H9 (cell line): ENCODE measurements around the gene FAM170B. TPM values are rescaled to one million over a fixed set of nuclear protein-coding genes. Genes with fewer than 3 reads are reported as not detected.

ENCODE experiments used
- DNase-seq: peaks from one replicate; pipeline ENCODE4 v3.0.0-alpha.2; 2017
- H2AFZ ChIP-seq: one replicate; pipeline ENCODE4 v1.6.1; 2013; ENCODE audit warnings: mild to moderate bottlenecking, low read length, control low read depth, moderate library complexity
- H2AK5ac ChIP-seq: 2 replicates; pipeline ENCODE4 v1.6.1; 2013; ENCODE audit warnings: low read length, control low read depth, mixed read lengths; ENCODE audit not compliant: insufficient read length
- H2BK120ac ChIP-seq: one replicate; pipeline ENCODE4 v1.6.1; 2013; ENCODE audit warnings: low read depth, mild to moderate bottlenecking, low read length, control low read depth, inconsistent platforms; ENCODE audit not compliant: poor library complexity, severe bottlenecking
- H2BK12ac ChIP-seq: 2 replicates; pipeline ENCODE4 v1.6.1; 2013; ENCODE audit warnings: low read length, control low read depth, mixed read lengths, low read depth; ENCODE audit not compliant: insufficient read length
- H2BK15ac ChIP-seq: 2 replicates; pipeline ENCODE4 v1.6.1; 2013; ENCODE audit warnings: low read depth, low read length, control low read depth
- H2BK20ac ChIP-seq: one replicate; pipeline ENCODE4 v1.6.1; 2013; ENCODE audit warnings: low read depth, mild to moderate bottlenecking, low read length, control low read depth, inconsistent platforms; ENCODE audit not compliant: poor library complexity, severe bottlenecking
- H2BK5ac ChIP-seq: 2 replicates; pipeline ENCODE4 v1.6.1; 2013; ENCODE audit warnings: low read length, control low read depth, mixed read lengths; ENCODE audit not compliant: insufficient read length
- H3K14ac ChIP-seq: 2 replicates; pipeline ENCODE4 v1.6.1; 2013; ENCODE audit warnings: low read length, control low read depth; ENCODE audit not compliant: insufficient read depth
- H3K18ac ChIP-seq: 2 replicates; pipeline ENCODE4 v1.6.1; 2013; ENCODE audit warnings: low read depth, mild to moderate bottlenecking, mixed read lengths, low read length, control low read depth; ENCODE audit not compliant: insufficient read length
- H3K23ac ChIP-seq: 2 replicates; pipeline ENCODE4 v1.6.1; 2013; ENCODE audit warnings: low read length, control low read depth, mixed read lengths, low read depth; ENCODE audit not compliant: insufficient read length
- H3K23me2 ChIP-seq: 2 replicates; pipeline ENCODE4 v1.6.1; 2013; ENCODE audit warnings: low read depth, mild to moderate bottlenecking, mixed read lengths, low read length, control low read depth; ENCODE audit not compliant: insufficient read length, poor library complexity, severe bottlenecking
- H3K27ac ChIP-seq: 2 replicates; pipeline ENCODE4 v1.5.1; 2013; ENCODE audit warnings: low read length, control low read depth, mixed read lengths, low read depth; ENCODE audit not compliant: insufficient read length
- H3K27me3 ChIP-seq: 2 replicates; pipeline ENCODE4 v1.6.1; 2013; ENCODE audit warnings: low read length, control low read depth, inconsistent platforms; ENCODE audit not compliant: insufficient read depth
- H3K4ac ChIP-seq: 2 replicates; pipeline ENCODE4 v1.6.1; 2013; ENCODE audit warnings: low read depth, mild to moderate bottlenecking, control low read depth, inconsistent platforms, low read length, moderate library complexity
- H3K4me1 ChIP-seq: 2 replicates; pipeline ENCODE4 v1.6.1; 2013; ENCODE audit warnings: low read length, control low read depth, inconsistent platforms; ENCODE audit not compliant: insufficient read depth
- H3K4me2 ChIP-seq: 2 replicates; pipeline ENCODE4 v1.6.1; 2013; ENCODE audit warnings: low read length, control low read depth, mixed read lengths; ENCODE audit not compliant: insufficient read length, insufficient read depth
- H3K56ac ChIP-seq: 2 replicates; pipeline ENCODE4 v1.6.1; 2013; ENCODE audit warnings: low read depth, mild to moderate bottlenecking, mixed read lengths, low read length, control low read depth; ENCODE audit not compliant: insufficient read length
- H3K79me1 ChIP-seq: 2 replicates; pipeline ENCODE4 v1.6.1; 2013; ENCODE audit warnings: low read depth, mild to moderate bottlenecking, moderate library complexity, low read length, control low read depth, inconsistent platforms; ENCODE audit not compliant: insufficient read depth, poor library complexity, severe bottlenecking
- H3K79me2 ChIP-seq: 2 replicates; pipeline ENCODE4 v1.6.1; 2013; ENCODE audit warnings: low read length, control low read depth, inconsistent platforms; ENCODE audit not compliant: insufficient read depth
- H3K9ac ChIP-seq: 2 replicates; pipeline ENCODE4 v1.6.1; 2013; ENCODE audit warnings: low read length, control low read depth, mixed read lengths; ENCODE audit not compliant: insufficient read length; ENCODE audit errors: extremely low read depth
- H3K9me3 ChIP-seq: one replicate; pipeline ENCODE4 v1.6.1; 2013; ENCODE audit warnings: low read depth, low read length, inconsistent platforms; ENCODE audit not compliant: control insufficient read depth
- H3T11ph ChIP-seq: one replicate; pipeline ENCODE4 v1.6.1; 2013; ENCODE audit warnings: mild to moderate bottlenecking, low read length, control low read depth, inconsistent platforms
- H4K20me1 ChIP-seq: one replicate; pipeline ENCODE4 v1.6.1; 2013; ENCODE audit not compliant: control insufficient read depth, insufficient read length, insufficient read depth
- H4K5ac ChIP-seq: 2 replicates; pipeline ENCODE4 v1.6.1; 2013; ENCODE audit warnings: low read depth, mild to moderate bottlenecking, mixed read lengths, low read length, control low read depth; ENCODE audit not compliant: insufficient read length
- H4K8ac ChIP-seq: replicated peaks from 2 replicates; pipeline ENCODE4 v1.6.1; 2013; ENCODE audit warnings: low read length, control low read depth, mixed read lengths, low read depth; ENCODE audit not compliant: insufficient read length
- H4K91ac ChIP-seq: 2 replicates; pipeline ENCODE4 v1.6.1; 2013; ENCODE audit warnings: low read depth, mild to moderate bottlenecking, moderate library complexity, mixed read lengths, low read length, control low read depth; ENCODE audit not compliant: insufficient read length
- H3K27ac Mint-ChIP-seq, 3 experiments: 2 replicates in 2 of 3; 3 replicates in 1 of 3; pipeline ENCODE4 v1.8.0; 2020 to 2021; ENCODE audit warnings: mixed read lengths in 3 of 3, mild to moderate bottlenecking in 1 of 3, moderate library complexity in 1 of 3
- H3K27me3 Mint-ChIP-seq: 2 replicates; pipeline ENCODE4 v1.8.0; 2021; ENCODE audit warnings: low read depth, mild to moderate bottlenecking, moderate library complexity, mixed read lengths
- H3K36me3 Mint-ChIP-seq, 3 experiments: 2 replicates in 2 of 3; 3 replicates in 1 of 3; pipeline ENCODE4 v1.8.0; 2020 to 2021; ENCODE audit warnings: low read depth in 3 of 3, mixed read lengths in 3 of 3; ENCODE audit not compliant: insufficient read depth in 1 of 3
- H3K4me1 Mint-ChIP-seq, 2 experiments: 2 replicates each; pipeline ENCODE4 v1.8.0; 2020; ENCODE audit warnings: mixed read lengths in 2 of 2
- H3K4me3 Mint-ChIP-seq, 2 experiments: 2 replicates in 1 of 2; 3 replicates in 1 of 2; pipeline ENCODE4 v1.8.0; 2020 to 2021; ENCODE audit warnings: mild to moderate bottlenecking in 2 of 2, mixed read lengths in 2 of 2, moderate library complexity in 1 of 2
- H3K9me3 Mint-ChIP-seq, 2 experiments: 2 replicates in 1 of 2; 3 replicates in 1 of 2; pipeline ENCODE4 v1.8.0; 2020; ENCODE audit warnings: mild to moderate bottlenecking in 2 of 2, mixed read lengths in 2 of 2, moderate library complexity in 1 of 2
- WGBS: extraction: QIAGEN DNeasy Blood & Tissue Kit; methylation state at CpG from one replicate; pipeline ENCODE4 v1.1.7; 2013; ENCODE audit warnings: missing lambda C conversion rate, low lambda C conversion rate, mixed read lengths; ENCODE audit not compliant: insufficient read length; ENCODE audit errors: extremely low coverage; 5-methylcytosine and 5-hydroxymethylcytosine counted together
- total RNA-seq: library from RNA; stranded (reverse); gene quantifications from 2 replicates; pipeline ENCODE4 v1.2.1, GENCODE V29; 2021
- TF ChIP-seq, protein P1 (sequence below): fragments of 200-600 bp; sonication (generic); conservative IDR thresholded peaks from 3 replicates; pipeline ENCODE4 v1.8.0; 2021; ENCODE audit warnings: antibody characterized with exemption, mild to moderate bottlenecking

Gene FAM170B
- total RNA-seq, 1 experiment from 2014 or later, result not detected

DNA sequence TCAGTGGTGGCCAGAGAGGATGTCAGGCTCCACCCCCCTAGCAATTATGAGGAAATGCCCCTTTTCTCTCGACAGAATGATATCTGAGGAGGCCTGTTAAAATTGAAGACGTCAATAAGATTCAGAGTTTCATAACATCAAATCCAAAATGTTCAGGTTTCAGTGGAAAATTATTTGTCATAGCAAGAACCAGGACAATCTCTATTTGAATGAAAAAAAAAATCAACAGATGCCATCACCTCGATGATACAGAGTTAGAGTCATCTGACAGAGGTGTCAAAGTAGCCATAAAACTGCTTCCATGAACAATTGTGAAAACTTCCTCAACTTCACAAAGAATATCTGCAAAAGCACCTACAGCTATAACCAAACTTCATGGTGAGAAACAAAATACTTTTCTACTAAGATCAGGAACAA, 46.6 kb upstream of the FAM170B start:
- no peaks in the 10 kb centered on the region for H3K23me2 ChIP-seq
- H2BK20ac ChIP-seq, result no peak overlapping the region
- no peaks in the 10 kb centered on the region for H3K4me1 ChIP-seq
- no peak overlapping the region for H3K14ac ChIP-seq
- WGBS, result no CpG with 5 or more reads among the region's 3 CpGs
- H3K27ac ChIP-seq, result no peak overlapping the region
- H3K27ac Mint-ChIP-seq, result no peak overlapping the region
- no peak overlapping the region for H2BK12ac ChIP-seq
- no peak overlapping the region for H3K23ac ChIP-seq
- H3K27me3 ChIP-seq, result no peaks in the 10 kb centered on the region
- H3K4me1 Mint-ChIP-seq, result peaks cover 3 to 5% of the 10 kb centered on the region in 2 experiments; a peak in 2 of 4 replicates
- H4K8ac ChIP-seq, result no peak overlapping the region
- H3K27me3 Mint-ChIP-seq, result peaks cover 2% of the 10 kb centered on the region
- H4K5ac ChIP-seq, result no peak overlapping the region
- H3K4me3 Mint-ChIP-seq, result no peak overlapping the region
- 0 out of 5 replicates have a peak, but pooled peaks cover 0 to 3% of the 10 kb centered on the region in 2 experiments for H3K9me3 Mint-ChIP-seq
- no peaks in the 10 kb centered on the region for H4K20me1 ChIP-seq
- H2AK5ac ChIP-seq, result no peak overlapping the region
- no peak overlapping the region for H2BK120ac ChIP-seq
- H3K79me2 ChIP-seq, result no peaks in the 10 kb centered on the region
- DNase-seq, result no peak
- H3K36me3 Mint-ChIP-seq, result no peaks in the 10 kb centered on the region; a peak in 1 of 7 replicates
- no peak overlapping the region for H3K9ac ChIP-seq
- no peak overlapping the region for H3T11ph ChIP-seq
- H4K91ac ChIP-seq, result no peak overlapping the region
- H3K4me2 ChIP-seq, result no peak overlapping the region
- no peak overlapping the region for H3K4ac ChIP-seq
- no peak overlapping the region for H2BK5ac ChIP-seq
- H3K79me1 ChIP-seq, result no peaks in the 10 kb centered on the region
- no peak overlapping the region for H2AFZ ChIP-seq
- no peaks in the 10 kb centered on the region for H3K9me3 ChIP-seq
- H3K56ac ChIP-seq, result no peak overlapping the region
- no peak overlapping the region for H3K18ac ChIP-seq
- no peak overlapping the region for H2BK15ac ChIP-seq
- TF ChIP-seq, protein P1, sequence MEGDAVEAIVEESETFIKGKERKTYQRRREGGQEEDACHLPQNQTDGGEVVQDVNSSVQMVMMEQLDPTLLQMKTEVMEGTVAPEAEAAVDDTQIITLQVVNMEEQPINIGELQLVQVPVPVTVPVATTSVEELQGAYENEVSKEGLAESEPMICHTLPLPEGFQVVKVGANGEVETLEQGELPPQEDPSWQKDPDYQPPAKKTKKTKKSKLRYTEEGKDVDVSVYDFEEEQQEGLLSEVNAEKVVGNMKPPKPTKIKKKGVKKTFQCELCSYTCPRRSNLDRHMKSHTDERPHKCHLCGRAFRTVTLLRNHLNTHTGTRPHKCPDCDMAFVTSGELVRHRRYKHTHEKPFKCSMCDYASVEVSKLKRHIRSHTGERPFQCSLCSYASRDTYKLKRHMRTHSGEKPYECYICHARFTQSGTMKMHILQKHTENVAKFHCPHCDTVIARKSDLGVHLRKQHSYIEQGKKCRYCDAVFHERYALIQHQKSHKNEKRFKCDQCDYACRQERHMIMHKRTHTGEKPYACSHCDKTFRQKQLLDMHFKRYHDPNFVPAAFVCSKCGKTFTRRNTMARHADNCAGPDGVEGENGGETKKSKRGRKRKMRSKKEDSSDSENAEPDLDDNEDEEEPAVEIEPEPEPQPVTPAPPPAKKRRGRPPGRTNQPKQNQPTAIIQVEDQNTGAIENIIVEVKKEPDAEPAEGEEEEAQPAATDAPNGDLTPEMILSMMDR, result no peak
